BLaER1 treated with 17β-estradiol and CSF1 and Interleukin-3, amounts not matched to agents 10 nM and 100 nM (cell line): ENCODE results near the gene DLGAP1.

Source experiments
- H3K27ac ChIP-seq, 11 experiments: shearing (Covaris generic); formaldehyde crosslinking; 2 replicates each; pipeline ENCODE4 v1.8.1; 2022
- H3K27me3 ChIP-seq, 11 experiments: shearing (Covaris generic); formaldehyde crosslinking; 2 replicates each; pipeline ENCODE4 v1.8.1; 2022
- H3K36me3 ChIP-seq, 11 experiments: shearing (Covaris generic); formaldehyde crosslinking; 2 replicates each; pipeline ENCODE4 v1.8.1; 2022
- H3K4me1 ChIP-seq, 10 experiments: shearing (Covaris generic); formaldehyde crosslinking; 2 replicates each; pipeline ENCODE4 v1.8.1; 2022
- H3K4me2 ChIP-seq, 11 experiments: shearing (Covaris generic); formaldehyde crosslinking; 2 replicates each; pipeline ENCODE4 v1.8.1; 2022
- H3K4me3 ChIP-seq, 10 experiments: shearing (Covaris generic); formaldehyde crosslinking; 2 replicates each; pipeline ENCODE4 v1.8.1; 2022
- H3K9ac ChIP-seq, 11 experiments: shearing (Covaris generic); formaldehyde crosslinking; 2 replicates each; pipeline ENCODE4 v1.8.1; 2022
- H3K9me3 ChIP-seq, 11 experiments: shearing (Covaris generic); formaldehyde crosslinking; replicated peaks in 1 of 11; 2 replicates each; pipeline ENCODE4 v1.8.1; 2022
- H4K20me1 ChIP-seq, 11 experiments: shearing (Covaris generic); formaldehyde crosslinking; 2 replicates each; pipeline ENCODE4 v1.8.1; 2022
- Cebpa-rat ChIP-seq, 11 experiments: shearing (Covaris generic); IDR thresholded peaks; 2 replicates each; pipeline ENCODE4 v1.8.1; 2022

DLGAP1 gene

GRCh38 chr18:4441098-4441497 is 14.0 kb downstream of the DLGAP1 start:
- Histone ChIP-seq H3K9ac (no peak overlapping the region), H3K4me1 (no peaks in the 10 kb centered on the region), H3K4me3 (no peak overlapping the region), H3K27me3 (no peaks in the 10 kb centered on the region), H3K9me3 (no peaks in the 10 kb centered on the region), H3K27ac (no peak overlapping the region), H4K20me1 (no peaks in the 10 kb centered on the region), H3K4me2 (no peak overlapping the region), H3K36me3 (no peaks in the 10 kb centered on the region)
- TF ChIP-seq Cebpa-rat (IDR thresholded peaks at IDR 0.05), result no peak

GRCh38 chr18:4438938-4439337 is 16.2 kb downstream of the DLGAP1 start:
- TF ChIP-seq Cebpa-rat (IDR thresholded peaks at IDR 0.05), result no peak
- H3K27me3 ChIP-seq, result no peaks in the 10 kb centered on the region

GRCh38 chr18:4433717-4434116 is 21.4 kb downstream of the DLGAP1 start:
- no peaks in the 10 kb centered on the region for H3K36me3 ChIP-seq
- H3K27ac ChIP-seq, result no peak overlapping the region
- no peak overlapping the region for H3K4me3 ChIP-seq
- peaks cover 0 to 5% (median 0%) of the 10 kb centered on the region in 10 experiments; a peak in 2 of 20 replicates for H3K4me1 ChIP-seq
- no peaks in the 10 kb centered on the region for H3K27me3 ChIP-seq
- H3K9me3 ChIP-seq, result no peaks in the 10 kb centered on the region
- no peak overlapping the region for H3K9ac ChIP-seq
- H3K4me2 ChIP-seq, result no peak overlapping the region
- H4K20me1 ChIP-seq, result no peaks in the 10 kb centered on the region
- TF ChIP-seq Cebpa-rat (IDR thresholded peaks at IDR 0.05), result no peak

More at GRCh38 chr18:4438938-4439337, 16.2 kb downstream of the DLGAP1 start:
- Histone ChIP-seq H3K4me2 (no peak overlapping the region), H3K4me3 (no peak overlapping the region), H3K4me1 (peaks cover 0 to 5% (median 0%) of the 10 kb centered on the region in 10 experiments; a peak in 1 of 20 replicates), H3K9me3 (no peaks in the 10 kb centered on the region), H3K9ac (no peak overlapping the region), H4K20me1 (no peaks in the 10 kb centered on the region), H3K36me3 (no peaks in the 10 kb centered on the region), H3K27ac (no peak overlapping the region)

- Histone ChIP-seq H3K27ac (no peak overlapping the region), H3K27me3 (no peaks in the 10 kb centered on the region), H3K9me3 (no peaks in the 10 kb centered on the region), H3K9ac (no peak overlapping the region), H4K20me1 (no peaks in the 10 kb centered on the region), H3K4me3 (no peak overlapping the region), H3K4me2 (no peak overlapping the region), H3K4me1 (peaks cover 0 to 10% (median 0%) of the 10 kb centered on the region in 10 experiments; a peak in 3 of 20 replicates), H3K36me3 (no peaks in the 10 kb centered on the region)
- no peak for TF ChIP-seq Cebpa-rat (IDR thresholded peaks at IDR 0.05)
Observed at GRCh38 chr18:4430836-4431235, 24.3 kb downstream of the DLGAP1 start.

GRCh38 chr18:4417714-4418113 is 37.4 kb downstream of the DLGAP1 start:
- H3K9me3 ChIP-seq, result 0 out of 22 replicates have a peak, but pooled peaks cover 0 to 6% (median 0%) of the 10 kb centered on the region in 11 experiments
- H3K36me3 ChIP-seq, result no peaks in the 10 kb centered on the region
- no peaks in the 10 kb centered on the region for H4K20me1 ChIP-seq
- no peaks in the 10 kb centered on the region for H3K4me1 ChIP-seq
- H3K27ac ChIP-seq, result no peak overlapping the region
- no peaks in the 10 kb centered on the region for H3K27me3 ChIP-seq
- TF ChIP-seq Cebpa-rat (IDR thresholded peaks at IDR 0.05), result no peak
- no peak overlapping the region for H3K9ac ChIP-seq
- H3K4me3 ChIP-seq, result no peak overlapping the region
- H3K4me2 ChIP-seq, result no peak overlapping the region

- no peaks in the 10 kb centered on the region for H3K27me3 ChIP-seq
- no peaks in the 10 kb centered on the region for H4K20me1 ChIP-seq
- H3K9ac ChIP-seq, result no peak overlapping the region
- H3K27ac ChIP-seq, result no peak overlapping the region
- H3K9me3 ChIP-seq, result 0 out of 22 replicates have a peak, but pooled peaks cover 0 to 6% (median 0%) of the 10 kb centered on the region in 11 experiments
- no peaks in the 10 kb centered on the region for H3K36me3 ChIP-seq
- H3K4me1 ChIP-seq, result no peaks in the 10 kb centered on the region
- no peak overlapping the region for H3K4me3 ChIP-seq
- H3K4me2 ChIP-seq, result no peak overlapping the region
- TF ChIP-seq Cebpa-rat (IDR thresholded peaks at IDR 0.05), result no peak
Observed at GRCh38 chr18:4416976-4417375, 38.1 kb downstream of the DLGAP1 start.

- no peaks in the 10 kb centered on the region for H3K27me3 ChIP-seq
Observed at GRCh38 chr18:4412286-4412685, 42.8 kb downstream of the DLGAP1 start.

GRCh38 chr18:4406856-4407255 is 48.3 kb downstream of the DLGAP1 start:
- no peaks in the 10 kb centered on the region for H4K20me1 ChIP-seq
- H3K4me1 ChIP-seq, result no peaks in the 10 kb centered on the region
- no peaks in the 10 kb centered on the region for H3K36me3 ChIP-seq
- H3K4me2 ChIP-seq, result no peak overlapping the region
- no peak for TF ChIP-seq Cebpa-rat (IDR thresholded peaks at IDR 0.05)
- no peaks in the 10 kb centered on the region for H3K27me3 ChIP-seq
- H3K4me3 ChIP-seq, result no peak overlapping the region
- H3K9me3 ChIP-seq, result peaks cover 0 to 6% (median 0%) of the 10 kb centered on the region in 11 experiments; a peak in 3 of 22 replicates
- H3K9ac ChIP-seq, result no peak overlapping the region
- H3K27ac ChIP-seq, result no peak overlapping the region

More at GRCh38 chr18:4412286-4412685, 42.8 kb downstream of the DLGAP1 start:
- TF ChIP-seq Cebpa-rat (IDR thresholded peaks at IDR 0.05), result no peak
- H3K4me3 ChIP-seq, result no peak overlapping the region
- no peak overlapping the region for H3K9ac ChIP-seq
- no peaks in the 10 kb centered on the region for H3K4me1 ChIP-seq
- no peak overlapping the region for H3K4me2 ChIP-seq
- no peak overlapping the region for H3K27ac ChIP-seq
- no peaks in the 10 kb centered on the region for H3K36me3 ChIP-seq
- H4K20me1 ChIP-seq, result no peaks in the 10 kb centered on the region
- H3K9me3 ChIP-seq, result no peaks in the 10 kb centered on the region

GRCh38 chr18:4405965-4406364 is 49.1 kb downstream of the DLGAP1 start:
- no peak overlapping the region for H3K27ac ChIP-seq
- TF ChIP-seq Cebpa-rat (IDR thresholded peaks at IDR 0.05), result no peak

GRCh38 chr18:4403836-4404235 is 51.3 kb downstream of the DLGAP1 start:
- no peak for TF ChIP-seq Cebpa-rat (IDR thresholded peaks at IDR 0.05)
- peaks cover 7 to 16% (median 11%) of the 10 kb centered on the region in 10 experiments; a peak in 12 of 20 replicates for H3K4me1 ChIP-seq

More at GRCh38 chr18:4405965-4406364, 49.1 kb downstream of the DLGAP1 start:
- Histone ChIP-seq H3K9ac (no peak overlapping the region), H3K9me3 (peaks cover 0 to 6% (median 0%) of the 10 kb centered on the region in 11 experiments; a peak in 3 of 22 replicates), H3K36me3 (no peaks in the 10 kb centered on the region), H4K20me1 (no peaks in the 10 kb centered on the region), H3K4me2 (no peak overlapping the region), H3K27me3 (no peaks in the 10 kb centered on the region), H3K4me3 (no peak overlapping the region), H3K4me1 (peaks cover 0 to 3% (median under 1%) of the 10 kb centered on the region in 10 experiments; a peak in 9 of 20 replicates)

More at GRCh38 chr18:4403836-4404235, 51.3 kb downstream of the DLGAP1 start:
- Histone ChIP-seq H3K9me3 (peaks cover 0 to 6% (median 0%) of the 10 kb centered on the region in 11 experiments; a peak in 3 of 22 replicates), H3K4me2 (no peak overlapping the region), H3K4me3 (no peak overlapping the region), H4K20me1 (no peaks in the 10 kb centered on the region), H3K27ac (no peak overlapping the region), H3K36me3 (no peaks in the 10 kb centered on the region), H3K27me3 (no peaks in the 10 kb centered on the region), H3K9ac (no peak overlapping the region)
